Smooth muscle cell (in vitro differentiated cells): ENCODE results near the gene DUSP15. TPM values are rescaled to one million over a fixed set of nuclear protein-coding genes. Genes with fewer than 3 reads are reported as not detected.

ENCODE experiments used
- DNase-seq: peaks from one replicate; lab custom pipeline; 2025; ENCODE audit not compliant: unreplicated experiment; lab: John Stamatoyannopoulos, UW
- H2AFZ ChIP-seq: fragments of 200-600 bp; sonication (generic); 2 replicates; pipeline ENCODE4 v1.6.0; 2016; ENCODE audit warnings: antibody characterized with exemption, low read depth, mild to moderate bottlenecking
- H3F3A ChIP-seq: fragments of 200-600 bp; sonication (generic); 2 replicates; pipeline ENCODE4 v1.6.0; 2017; ENCODE audit warnings: antibody characterized with exemption, low read depth
- H3K27ac ChIP-seq: fragments of 200-600 bp; sonication (generic); 2 replicates; pipeline ENCODE4 v1.5.1; 2016; ENCODE audit warnings: low read depth, mild to moderate bottlenecking
- H3K27me3 ChIP-seq: fragments of 200-600 bp; sonication (generic); 2 replicates; pipeline ENCODE4 v1.6.1; 2016; ENCODE audit warnings: low read depth, mild to moderate bottlenecking
- H3K36me3 ChIP-seq: fragments of 200-600 bp; sonication (generic); 2 replicates; pipeline ENCODE4 v1.5.1; 2016; ENCODE audit warnings: low read depth
- H3K4me1 ChIP-seq: fragments of 200-600 bp; sonication (generic); 2 replicates; pipeline ENCODE4 v1.5.1; 2016; ENCODE audit warnings: low read depth
- H3K4me2 ChIP-seq: fragments of 200-600 bp; sonication (generic); 2 replicates; pipeline ENCODE4 v1.6.0; 2016; ENCODE audit warnings: mild to moderate bottlenecking
- H3K4me3 ChIP-seq: fragments of 200-600 bp; sonication (generic); 2 replicates; pipeline ENCODE4 v1.5.1; 2016; ENCODE audit warnings: mild to moderate bottlenecking
- H3K79me2 ChIP-seq: fragments of 200-600 bp; sonication (generic); 2 replicates; pipeline ENCODE4 v1.6.0; 2016; ENCODE audit warnings: low read depth, mild to moderate bottlenecking
- H3K9ac ChIP-seq: fragments of 200-600 bp; sonication (generic); 2 replicates; pipeline ENCODE4 v1.6.0; 2016; ENCODE audit warnings: low read depth
- H3K9me3 ChIP-seq: fragments of 200-600 bp; sonication (generic); replicated peaks from 2 replicates; pipeline ENCODE4 v1.5.1; 2016; ENCODE audit warnings: low read depth
- H4K20me1 ChIP-seq: fragments of 200-600 bp; sonication (generic); 2 replicates; pipeline ENCODE4 v1.6.0; 2016; ENCODE audit warnings: low read depth
- CTCF ChIP-seq: fragments of 200-600 bp; sonication (generic); IDR thresholded peaks from 2 replicates; pipeline ENCODE4 v1.5.1; 2017; ENCODE audit warnings: borderline replicate concordance, mild to moderate bottlenecking, antibody characterized with exemption; ENCODE audit not compliant: insufficient read depth, poor library complexity, severe bottlenecking
- WGBS: methylation state at CpG from one replicate; pipeline ENCODE4 v1.1.7; 2016; ENCODE audit warnings: low lambda C conversion rate; 5-methylcytosine and 5-hydroxymethylcytosine counted together
- polyA plus RNA-seq: library from polyadenylated mRNA; unstranded; fragments of >200 nt; fragmentation: Nextera tagmentation; extraction: Ambion mirVana; gene quantifications from 2 replicates; pipeline ENCODE4 v1.2.1, GENCODE V29; 2016
- total RNA-seq: library from RNA; depleted of rRNA; stranded (reverse); fragments of >200 nt; gene quantifications from 2 replicates; pipeline ENCODE4 v1.2.3, GENCODE V29; 2014

DUSP15 gene
- total and polyA plus RNA-seq, 2 experiments from 2014 or later = 6.2 to 10.2 TPM

GRCh38 chr20:31837896-31838397 lies 32.4 kb downstream of the DUSP15 start:
- peak overlapping the region; percentile 37 for H3K4me2 ChIP-seq
- no peak overlapping the region for H3K9ac ChIP-seq
- no peak for DNase-seq
- H3K4me3 ChIP-seq = no peak overlapping the region
- H3F3A ChIP-seq = peaks cover 32% of the 10 kb centered on the region
- 22% methylated on average over 3 of the region's 3 CpGs for WGBS
- H3K36me3 ChIP-seq = no peaks in the 10 kb centered on the region
- H2AFZ ChIP-seq = no peak overlapping the region
- peaks cover 35% of the 10 kb centered on the region for H3K4me1 ChIP-seq
- H3K79me2 ChIP-seq = no peaks in the 10 kb centered on the region
- no peak for TF ChIP-seq CTCF
- H3K27ac ChIP-seq = peak overlapping the region; percentile 18
- H3K9me3 ChIP-seq = no peaks in the 10 kb centered on the region
- no peaks in the 10 kb centered on the region for H4K20me1 ChIP-seq
- no peaks in the 10 kb centered on the region for H3K27me3 ChIP-seq

- Histone ChIP-seq H3K4me2 (peak overlapping the region; percentile 37), H3K9ac (no peak overlapping the region), H3F3A (peaks cover 32% of the 10 kb centered on the region), H4K20me1 (no peaks in the 10 kb centered on the region), H3K4me3 (no peak overlapping the region), H3K4me1 (peaks cover 26% of the 10 kb centered on the region), H3K36me3 (no peaks in the 10 kb centered on the region), H3K79me2 (no peaks in the 10 kb centered on the region), H3K9me3 (no peaks in the 10 kb centered on the region), H3K27me3 (no peaks in the 10 kb centered on the region), H3K27ac (peak overlapping the region; percentile 18), H2AFZ (no peak overlapping the region)
- no peak for TF ChIP-seq CTCF
- no peak for DNase-seq
- WGBS = 72% methylated on average over 5 of the region's 5 CpGs
These were observed 33.3 kb downstream of the DUSP15 start for GRCh38 chr20:31836853-31837608.

- no peak overlapping the region for H2AFZ ChIP-seq
- no peaks in the 10 kb centered on the region for H3K27me3 ChIP-seq
- H3F3A ChIP-seq = peaks cover 32% of the 10 kb centered on the region
- H3K27ac ChIP-seq = no peak overlapping the region
- H3K4me3 ChIP-seq = no peak overlapping the region
- no peak for TF ChIP-seq CTCF
- no peak overlapping the region for H3K9ac ChIP-seq
- no peaks in the 10 kb centered on the region for H4K20me1 ChIP-seq
- no peaks in the 10 kb centered on the region for H3K9me3 ChIP-seq
- H3K4me2 ChIP-seq = peak overlapping the region; percentile 37
- peak; percentile 20 for DNase-seq
- WGBS = 38% methylated on average over 14 of the region's 14 CpGs
- H3K36me3 ChIP-seq = no peaks in the 10 kb centered on the region
- no peaks in the 10 kb centered on the region for H3K79me2 ChIP-seq
- H3K4me1 ChIP-seq = peaks cover 24% of the 10 kb centered on the region
These were observed 34.1 kb downstream of the DUSP15 start for GRCh38 chr20:31835977-31836852.
